Urinary bladder (tissue), 4 donors: ENCODE data around the gene KLF12. TPM values are rescaled to one million over a fixed set of nuclear protein-coding genes. Genes with fewer than 3 reads are reported as not detected.

Source experiments
- DNase-seq: peaks from one replicate; pipeline ENCODE4 v3.0.0-alpha.2; 2015; ENCODE audit errors: extremely low spot score
- H3K27ac ChIP-seq: one replicate; pipeline ENCODE4 v1.5.1; 2013; ENCODE audit warnings: low read depth, mild to moderate bottlenecking, moderate library complexity
- H3K36me3 ChIP-seq: one replicate; pipeline ENCODE4 v1.6.1; 2013; ENCODE audit warnings: mild to moderate bottlenecking, moderate library complexity; ENCODE audit not compliant: insufficient read depth
- H3K4me1 ChIP-seq: one replicate; pipeline ENCODE4 v1.6.1; 2013; ENCODE audit warnings: mild to moderate bottlenecking, moderate library complexity; ENCODE audit not compliant: insufficient read depth
- H3K4me3 ChIP-seq: one replicate; pipeline ENCODE4 v1.5.1; 2013; ENCODE audit warnings: low read depth, low read length
- WGBS: extraction: QIAGEN DNeasy Blood & Tissue Kit; methylation state at CpG from one replicate; pipeline ENCODE4 v1.1.7; 2013; 5-methylcytosine and 5-hydroxymethylcytosine counted together
- polyA plus RNA-seq: library from polyadenylated mRNA; stranded (reverse); fragments of 200-250 nt; gene quantifications from one replicate; pipeline ENCODE4 v1.2.3, GENCODE V29; 2013
- total RNA-seq: library from RNA; depleted of rRNA; stranded (reverse); fragments of >200 nt; gene quantifications from one replicate; pipeline ENCODE4 v1.2.3, GENCODE V29; 2014
- donor health status: healthy with polysubstance abuse.
- donor health status: healthy.

KLF12 gene
- total and polyA plus RNA-seq, 2 donors, result 4.6 to 51.9 TPM

- Histone ChIP-seq H3K4me3 (no peak overlapping the region), H3K36me3 (no peaks in the 10 kb centered on the region), H3K4me1 (no peaks in the 10 kb centered on the region), H3K27ac (no peak overlapping the region)
- DNase-seq, result no peak
- 81% methylated on average over 3 of the region's 3 CpGs for WGBS
These were observed 29.4 kb downstream of the KLF12 start for GRCh38 chr13:74104661-74105275.

- H3K4me3 ChIP-seq, result no peak overlapping the region
- H3K36me3 ChIP-seq, result no peaks in the 10 kb centered on the region
- no peak overlapping the region for H3K27ac ChIP-seq
- no peaks in the 10 kb centered on the region for H3K4me1 ChIP-seq
- no peak for DNase-seq
- 62% methylated on average over 3 of the region's 3 CpGs for WGBS
These were observed 30.1 kb downstream of the KLF12 start for GRCh38 chr13:74103970-74104555.

- Histone ChIP-seq H3K36me3 (no peaks in the 10 kb centered on the region), H3K4me1 (no peaks in the 10 kb centered on the region), H3K27ac (no peak overlapping the region), H3K4me3 (no peak overlapping the region)
- WGBS, result 84% methylated on average over 6 of the region's 6 CpGs
- no peak for DNase-seq
These were observed 31.0 kb downstream of the KLF12 start for GRCh38 chr13:74103196-74103595.

GRCh38 chr13:74102691-74103090 is 31.5 kb downstream of the KLF12 start:
- Histone ChIP-seq H3K27ac (no peak overlapping the region), H3K36me3 (no peaks in the 10 kb centered on the region), H3K4me1 (no peaks in the 10 kb centered on the region), H3K4me3 (no peak overlapping the region)
- 98% methylated on average over 1 of the region's 1 CpG for WGBS
- DNase-seq, result no peak

- no peaks in the 10 kb centered on the region for H3K36me3 ChIP-seq
- no peak for DNase-seq
- no peak overlapping the region for H3K4me3 ChIP-seq
- WGBS, result 87% methylated on average over 1 of the region's 1 CpG
- no peak overlapping the region for H3K27ac ChIP-seq
- no peaks in the 10 kb centered on the region for H3K4me1 ChIP-seq
These were observed 32.8 kb downstream of the KLF12 start for GRCh38 chr13:74101436-74101835.

GRCh38 chr13:74098077-74098476 is 36.1 kb downstream of the KLF12 start:
- Histone ChIP-seq H3K27ac (no peak overlapping the region), H3K36me3 (no peaks in the 10 kb centered on the region), H3K4me3 (no peak overlapping the region), H3K4me1 (no peaks in the 10 kb centered on the region)
- WGBS, result 96% methylated on average over 1 of the region's 1 CpG
- DNase-seq, result no peak

DNA sequence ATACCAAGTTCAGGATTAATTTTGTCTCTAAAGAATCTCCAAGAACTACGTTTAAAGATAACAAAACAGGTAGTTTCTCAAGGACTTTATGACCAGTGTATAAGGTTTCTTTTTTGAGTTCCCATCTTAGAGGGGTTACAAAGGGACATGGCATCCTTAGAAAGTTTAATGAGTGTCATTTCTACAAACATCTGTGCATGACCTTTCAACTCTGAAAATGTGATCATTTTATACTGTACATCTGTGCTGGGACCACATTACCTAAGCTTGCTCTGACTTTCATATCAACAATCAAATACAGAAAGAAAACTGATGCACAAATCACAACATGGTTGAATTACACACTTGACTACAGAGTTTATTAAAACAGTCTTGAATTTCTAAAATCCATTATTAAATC is 37.1 kb downstream of the KLF12 start:
- WGBS, result 53% methylated on average over 1 of the region's 1 CpG
- Histone ChIP-seq H3K27ac (no peak overlapping the region), H3K4me1 (no peaks in the 10 kb centered on the region), H3K4me3 (no peak overlapping the region), H3K36me3 (no peaks in the 10 kb centered on the region)
- DNase-seq, result no peak

DNA sequence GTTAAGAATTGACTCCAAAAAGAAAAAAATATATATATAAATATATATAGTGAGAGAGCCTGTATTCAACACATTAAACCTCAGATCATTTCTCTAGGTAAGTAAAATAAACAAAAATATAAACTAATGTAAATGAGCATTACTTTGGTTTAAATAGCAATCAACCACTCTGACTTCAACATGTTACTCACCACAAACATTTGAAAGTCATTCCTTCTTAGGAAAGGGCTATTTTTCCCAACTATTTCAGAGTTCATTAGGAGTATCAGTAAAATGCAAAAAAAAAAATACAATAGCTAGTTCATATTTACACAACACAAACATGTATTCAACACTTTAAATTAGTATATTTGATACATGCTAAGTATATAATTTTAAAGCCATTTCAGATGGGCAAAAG is 40.5 kb downstream of the KLF12 start:
- Histone ChIP-seq H3K36me3 (no peaks in the 10 kb centered on the region), H3K4me3 (no peak overlapping the region)
- DNase-seq, result no peak

GRCh38 chr13:74092711-74093110 is 41.5 kb downstream of the KLF12 start:
- no peak overlapping the region for H3K27ac ChIP-seq
- 86% methylated on average over 3 of the region's 3 CpGs for WGBS
- no peaks in the 10 kb centered on the region for H3K4me1 ChIP-seq
- no peak overlapping the region for H3K4me3 ChIP-seq
- no peak for DNase-seq
- no peaks in the 10 kb centered on the region for H3K36me3 ChIP-seq

More for the DNA sequence above, 40.5 kb downstream of the KLF12 start:
- H3K4me1 ChIP-seq, result no peaks in the 10 kb centered on the region
- no peak overlapping the region for H3K27ac ChIP-seq

DNA sequence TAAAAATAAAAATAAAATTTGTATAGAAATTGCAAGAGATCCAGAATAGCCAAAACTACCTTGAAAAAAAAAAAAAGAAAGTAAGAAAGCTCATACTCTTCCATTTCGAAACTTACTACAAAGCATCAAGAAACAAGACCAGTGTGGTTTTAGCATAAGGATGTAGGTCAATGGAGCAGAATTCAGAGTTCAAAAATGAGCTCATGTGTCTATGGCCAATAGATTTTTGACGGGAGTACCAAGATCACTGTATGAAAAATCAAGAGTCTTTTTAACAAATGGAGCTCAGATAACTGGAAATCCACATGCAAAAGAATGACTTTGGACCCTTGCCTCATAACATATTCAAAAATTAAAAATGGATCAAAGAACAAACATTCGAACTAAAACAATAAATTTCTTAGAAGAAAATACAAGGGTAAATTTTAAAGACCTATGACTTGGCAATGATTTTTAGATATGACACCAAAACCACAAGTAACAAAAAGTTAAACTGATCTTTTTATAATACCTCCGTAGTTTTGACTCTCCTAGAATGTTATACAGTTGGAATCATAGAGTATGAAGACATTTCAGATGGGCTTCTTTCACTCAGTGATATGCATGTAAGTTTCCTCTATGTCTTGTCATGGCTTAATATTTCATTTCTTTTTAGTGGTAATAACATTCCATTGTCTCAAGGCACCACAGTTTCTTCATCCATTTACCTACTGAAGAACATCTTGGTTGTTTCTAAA is 43.2 kb downstream of the KLF12 start:
- DNase-seq, result no peak
- Histone ChIP-seq H3K4me3 (no peak overlapping the region), H3K27ac (no peak overlapping the region), H3K36me3 (no peaks in the 10 kb centered on the region), H3K4me1 (no peaks in the 10 kb centered on the region)
- 91% methylated on average over 4 of the region's 4 CpGs for WGBS

DNA sequence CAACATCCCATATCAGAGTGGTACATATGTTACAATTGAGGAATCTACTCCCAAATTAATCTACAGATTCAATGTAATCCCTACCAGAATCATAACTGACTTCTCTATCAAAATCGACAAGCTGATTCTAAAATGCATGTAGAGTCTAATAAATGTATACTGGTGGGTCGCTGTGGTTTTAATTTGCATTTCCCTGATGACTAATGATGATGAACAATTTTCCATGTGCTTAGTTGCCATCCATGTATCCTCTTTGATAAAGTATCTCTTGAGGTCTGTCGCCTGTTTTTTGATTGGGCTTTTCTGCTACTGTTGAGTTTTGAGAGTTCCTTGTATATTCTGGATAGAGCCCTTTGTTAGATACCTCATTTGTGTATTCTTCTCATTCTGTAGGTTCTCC is 43.8 kb downstream of the KLF12 start:
- 94% methylated on average over 3 of the region's 3 CpGs for WGBS
- Histone ChIP-seq H3K4me3 (no peak overlapping the region), H3K27ac (no peak overlapping the region), H3K4me1 (no peaks in the 10 kb centered on the region), H3K36me3 (no peaks in the 10 kb centered on the region)
- no peak for DNase-seq

DNA sequence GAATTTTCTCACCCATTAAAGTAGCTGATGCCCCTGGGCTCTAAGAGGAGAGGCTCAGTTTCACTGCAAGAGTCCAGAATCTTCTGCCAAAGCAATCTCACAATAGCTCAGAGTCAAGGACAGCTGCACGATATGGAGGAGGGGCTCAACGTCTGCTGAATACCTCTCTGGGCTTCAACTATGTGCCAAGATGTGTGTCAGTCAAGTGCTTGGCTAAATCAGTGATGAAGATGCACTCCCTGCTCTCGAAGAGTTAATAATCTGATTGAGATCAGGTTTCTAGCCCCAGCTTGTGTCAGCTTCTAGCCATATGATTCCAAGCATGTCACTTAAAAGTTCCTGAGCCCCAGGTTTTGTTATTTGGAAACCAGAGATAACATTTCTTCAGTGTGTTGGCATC is 46.8 kb downstream of the KLF12 start:
- no peak overlapping the region for H3K4me3 ChIP-seq
- no peak overlapping the region for H3K27ac ChIP-seq
- WGBS, result 75% methylated on average over 3 of the region's 3 CpGs
- no peaks in the 10 kb centered on the region for H3K4me1 ChIP-seq
- H3K36me3 ChIP-seq, result no peaks in the 10 kb centered on the region
- no peak for DNase-seq
